HCT116 (cell line): ENCODE measurements around the gene FAM151B. TPM values are rescaled to one million over a fixed set of nuclear protein-coding genes. Genes with fewer than 3 reads are reported as not detected.

ENCODE experiments used
- ATAC-seq: fragments of 200-7000 bp; cut with Tn5 transposase; 2 replicates; pipeline ENCODE4 v1.9.1; 2020; ENCODE audit warnings: mild to moderate bottlenecking, moderate library complexity
- BruUV-seq: library from RNA; stranded (reverse); fragments of 400-500 nt; replicated peaks from 2 replicates; lab custom pipeline; 2021; lab: Mats Ljungman, UMichigan
- CTCF ChIA-PET: fragments of 300-600 bp; sonication (Branson Sonifier 250); formaldehyde crosslinking; loops from one replicate; lab custom pipeline; 2021; ENCODE audit warnings: antibody characterized with exemption; lab: Charles Lee
- POLR2A ChIA-PET: fragments of 300-600, 350-600 bp; sonication (Branson Sonifier 250); formaldehyde crosslinking; loops from one replicate; lab custom pipeline; 2021; ENCODE audit warnings: antibody characterized with exemption; lab: Charles Lee
- RAD21 ChIA-PET, 2 experiments: fragments of 300-600 bp; sonication (Branson Sonifier 250); formaldehyde crosslinking; loops; one replicate each; lab custom pipeline; 2023; ENCODE audit warnings: low total read pairs in 2 of 2; ENCODE audit not compliant: uncharacterized antibody in 2 of 2, unreplicated experiment in 2 of 2, low non-redundant PET in 1 of 2; lab: Charles Lee
- DNase-seq: peaks from one replicate; pipeline ENCODE4 v3.0.0-alpha.2; 2010; ENCODE audit warnings: low read depth, low spot score
- H2AFZ ChIP-seq: fragments of 200-600 bp; shearing (Covaris generic), sonication (generic); 2 replicates; pipeline ENCODE4 v1.6.1; 2017; ENCODE audit warnings: low read depth, mixed run types, mixed read lengths, antibody characterized with exemption, low read length; ENCODE audit not compliant: poor library complexity, severe bottlenecking
- H3K27ac ChIP-seq: 2 replicates; pipeline ENCODE4 v1.5.1; 2012; ENCODE audit warnings: low read depth, low read length
- H3K27me3 ChIP-seq: fragments of 200-600 bp; sonication (generic); 2 replicates; pipeline ENCODE4 v1.6.1; 2016; ENCODE audit warnings: mixed run types, low read length, mixed read lengths; ENCODE audit not compliant: insufficient read depth
- H3K36me3 ChIP-seq, 2 experiments: fragments of 200-500 bp in 1 of 2; fragments of 200-600 bp in 1 of 2; sonication (Bioruptor generic) in 1 of 2; sonication (generic) in 1 of 2; 2 replicates each; pipeline versions ENCODE4 v1.5.1 to v1.6.1; 2014 to 2016; ENCODE audit warnings: low read length in 2 of 2, inconsistent platforms in 1 of 2, mixed read lengths in 1 of 2, mixed run types in 1 of 2; ENCODE audit not compliant: insufficient read depth in 2 of 2, control insufficient read depth in 1 of 2
- H3K4me1 ChIP-seq, 2 experiments: fragments of 200-600 bp in 1 of 2; sonication (generic) in 1 of 2; 2 replicates each; pipeline versions ENCODE4 v1.5.1 to v1.6.1; 2012 to 2017; ENCODE audit warnings: low read length in 2 of 2, inconsistent platforms in 1 of 2, mild to moderate bottlenecking in 1 of 2, mixed read lengths in 1 of 2, mixed run types in 1 of 2, moderate library complexity in 1 of 2; ENCODE audit not compliant: insufficient read depth in 2 of 2, control insufficient read depth in 1 of 2
- H3K4me2 ChIP-seq: fragments of 200-600 bp; sonication (generic); 2 replicates; pipeline ENCODE4 v1.6.1; 2017; ENCODE audit warnings: mixed run types, low read length, mixed read lengths
- H3K4me3 ChIP-seq, 2 experiments: fragments of 200-600 bp in 1 of 2; sonication (generic) in 1 of 2; replicated peaks in 1 of 2; 2 replicates each; pipeline ENCODE4 v1.5.1; 2011 to 2016; ENCODE audit warnings: low read length in 2 of 2, control low read depth in 1 of 2, low read depth in 1 of 2, mild to moderate bottlenecking in 1 of 2, mixed read lengths in 1 of 2, mixed run types in 1 of 2
- H3K79me2 ChIP-seq: fragments of 200-600 bp; sonication (generic); 2 replicates; pipeline ENCODE4 v1.6.1; 2017; ENCODE audit warnings: mild to moderate bottlenecking, mixed run types, low read length, moderate library complexity, mixed read lengths; ENCODE audit not compliant: insufficient read depth
- H3K9ac ChIP-seq: fragments of 200-600 bp; sonication (generic); 2 replicates; pipeline ENCODE4 v1.6.1; 2016; ENCODE audit warnings: low read length, mixed read lengths
- H3K9me2 ChIP-seq: fragments of 200-600 bp; sonication (generic), shearing (Covaris generic); 2 replicates; pipeline ENCODE4 v1.6.1; 2017; ENCODE audit warnings: mixed run types, mild to moderate bottlenecking, moderate library complexity; ENCODE audit not compliant: insufficient read depth
- H3K9me3 ChIP-seq, 2 experiments: fragments of 200-500 bp in 1 of 2; fragments of 200-600 bp in 1 of 2; sonication (Bioruptor generic) in 1 of 2; sonication (generic) in 1 of 2; 2 replicates each; pipeline ENCODE4 v1.6.1; 2014 to 2017; ENCODE audit warnings: low read length in 2 of 2, mixed read lengths in 2 of 2, inconsistent platforms in 1 of 2, low read depth in 1 of 2, mild to moderate bottlenecking in 1 of 2, mixed run types in 1 of 2, moderate library complexity in 1 of 2; ENCODE audit not compliant: control insufficient read depth in 1 of 2, insufficient read depth in 1 of 2
- H4K20me1 ChIP-seq: fragments of 200-600 bp; sonication (generic), shearing (Covaris generic); 2 replicates; pipeline ENCODE4 v1.6.1; 2017; ENCODE audit warnings: mixed run types, mild to moderate bottlenecking, moderate library complexity; ENCODE audit not compliant: insufficient read depth
- ATF3 ChIP-seq: IDR thresholded peaks from 2 replicates; pipeline ENCODE4 v1.6.1; 2012
- CBX3 ChIP-seq: IDR thresholded peaks from 2 replicates; pipeline ENCODE4 v1.6.1; 2012; ENCODE audit warnings: low read depth
- CEBPB ChIP-seq: IDR thresholded peaks from 2 replicates; pipeline ENCODE4 v1.6.1; 2012; ENCODE audit warnings: low read depth
- CTCF ChIP-seq, 3 experiments: fragments of 200-600 bp in 1 of 3; sonication (generic) in 1 of 3; IDR thresholded peaks in 2 of 3; conservative IDR thresholded peaks in 1 of 3; 2 replicates each; pipeline ENCODE4 v1.5.1; 2012 to 2017; ENCODE audit warnings: low read depth in 2 of 3, low read length in 2 of 3, antibody characterized with exemption in 1 of 3, borderline replicate concordance in 1 of 3, control low read depth in 1 of 3, mild to moderate bottlenecking in 1 of 3, mixed read lengths in 1 of 3, mixed run types in 1 of 3, moderate library complexity in 1 of 3; ENCODE audit not compliant: insufficient read depth in 1 of 3
- EGR1 ChIP-seq: IDR thresholded peaks from 2 replicates; pipeline ENCODE4 v1.6.1; 2012; ENCODE audit warnings: low read depth
- ELF1 ChIP-seq: IDR thresholded peaks from 2 replicates; pipeline ENCODE4 v1.6.1; 2012; ENCODE audit warnings: low read depth, borderline replicate concordance
- EZH2 ChIP-seq: fragments of 200-600 bp; sonication (generic); IDR thresholded peaks from 2 replicates; pipeline ENCODE4 v1.6.1; 2017; ENCODE audit warnings: antibody characterized with exemption, mixed run types
- EZH2phosphoT487 ChIP-seq: fragments of 200-600 bp; IDR thresholded peaks from 2 replicates; pipeline ENCODE4 v1.6.1; 2018; ENCODE audit warnings: antibody characterized with exemption, borderline replicate concordance
- JUND ChIP-seq: IDR thresholded peaks from 2 replicates; pipeline ENCODE4 v1.6.1; 2012
- MAX ChIP-seq: IDR thresholded peaks from 2 replicates; pipeline ENCODE4 v1.6.1; 2012
- POLR2AphosphoS5 ChIP-seq: IDR thresholded peaks from 2 replicates; pipeline ENCODE4 v1.6.1; 2011; ENCODE audit warnings: mild to moderate bottlenecking, low read depth, low read length, moderate library complexity
- SIN3A ChIP-seq: IDR thresholded peaks from 2 replicates; pipeline ENCODE4 v1.6.1; 2012; ENCODE audit warnings: low read depth
- SP1 ChIP-seq: IDR thresholded peaks from 2 replicates; pipeline ENCODE4 v1.6.1; 2012; ENCODE audit warnings: low read depth
- SRF ChIP-seq: IDR thresholded peaks from 2 replicates; pipeline ENCODE4 v1.6.1; 2012; ENCODE audit warnings: low read depth
- YY1 ChIP-seq: IDR thresholded peaks from 2 replicates; pipeline ENCODE4 v1.6.1; 2011; ENCODE audit warnings: low read length, low read depth, moderate library complexity, mild to moderate bottlenecking; ENCODE audit not compliant: insufficient replicate concordance; ENCODE audit errors: extremely low read depth
- ZFX ChIP-seq: fragments of 450-650 bp; IDR thresholded peaks from 2 replicates; pipeline ENCODE4 v1.6.1; 2017
- ZNF274 ChIP-seq: fragments of 200-500 bp; sonication (Bioruptor generic); IDR thresholded peaks from 2 replicates; pipeline ENCODE4 v1.6.1; 2014; ENCODE audit warnings: mild to moderate bottlenecking, low read depth, low read length, inconsistent platforms
- intact Hi-C: fragments of 100-400 bp; cut with micrococcal nuclease; formaldehyde crosslinking; loops from 2 replicates; pipeline ENCODE4 v1.10.0; 2022
- total RNA-seq: library from RNA; stranded (reverse); gene quantifications from one replicate; pipeline ENCODE4 v1.2.1, GENCODE V29; 2021; ENCODE audit not compliant: unreplicated experiment
- TF ChIP-seq, protein P1 (sequence below): IDR thresholded peaks from 2 replicates; pipeline ENCODE4 v1.6.1; 2011; ENCODE audit warnings: mild to moderate bottlenecking, low read length, moderate library complexity; ENCODE audit not compliant: insufficient replicate concordance; ENCODE audit errors: extremely low read depth
- TF ChIP-seq, protein P2 (sequence below): IDR thresholded peaks from 2 replicates; pipeline ENCODE4 v1.6.1; 2012; ENCODE audit warnings: low read depth

The FAM151B gene
- total RNA-seq, 1 experiment from 2014 or later = 1.2 TPM

GRCh38 chr5:80439213-80439612 lies 48.7 kb upstream of the FAM151B start:
- H4K20me1 ChIP-seq = no peaks in the 10 kb centered on the region
- no peak overlapping the region for H3K4me3 ChIP-seq
- H3K27ac ChIP-seq = no peak overlapping the region
- H3K9ac ChIP-seq = no peak overlapping the region
- ATAC-seq = no peak
- ChIA-PET RAD21 (no interaction called here), CTCF (no interaction called here), POLR2A (no interaction called here)
- H2AFZ ChIP-seq = no peak overlapping the region
- DNase-seq = no peak
- H3K4me1 ChIP-seq = no peaks in the 10 kb centered on the region
- intact Hi-C loops = no loop called here
- no peak overlapping the region for H3K4me2 ChIP-seq
- H3K9me3 ChIP-seq = no peaks in the 10 kb centered on the region
- no TSS peak for BruUV-seq
- H3K9me2 ChIP-seq = no peaks in the 10 kb centered on the region
- H3K27me3 ChIP-seq = no peaks in the 10 kb centered on the region
- 0 out of 2 replicates have a peak, but pooled peaks cover 7% of the 10 kb centered on the region for H3K79me2 ChIP-seq
- TF ChIP-seq SP1 (no peak), SIN3A (no peak), CTCF (IDR thresholded peaks at IDR 0.05 in 2 of 3, conservative IDR thresholded peaks at IDR 0.05 in 1 of 3; ENCODE audit: borderline replicate concordance in 1 of 3, insufficient read depth in 1 of 3, low read depth in 2 of 3, low read length in 2 of 3) (no peak), ELF1 (no peak), CEBPB (no peak), ZFX (no peak), CBX3 (no peak), ZNF274 (no peak), YY1 (no peak), MAX (no peak), EZH2 (no peak), EGR1 (no peak), EZH2phosphoT487 (no peak), POLR2AphosphoS5 (no peak), JUND (no peak), ATF3 (no peak), SRF (no peak)
- TF ChIP-seq, protein P1, sequence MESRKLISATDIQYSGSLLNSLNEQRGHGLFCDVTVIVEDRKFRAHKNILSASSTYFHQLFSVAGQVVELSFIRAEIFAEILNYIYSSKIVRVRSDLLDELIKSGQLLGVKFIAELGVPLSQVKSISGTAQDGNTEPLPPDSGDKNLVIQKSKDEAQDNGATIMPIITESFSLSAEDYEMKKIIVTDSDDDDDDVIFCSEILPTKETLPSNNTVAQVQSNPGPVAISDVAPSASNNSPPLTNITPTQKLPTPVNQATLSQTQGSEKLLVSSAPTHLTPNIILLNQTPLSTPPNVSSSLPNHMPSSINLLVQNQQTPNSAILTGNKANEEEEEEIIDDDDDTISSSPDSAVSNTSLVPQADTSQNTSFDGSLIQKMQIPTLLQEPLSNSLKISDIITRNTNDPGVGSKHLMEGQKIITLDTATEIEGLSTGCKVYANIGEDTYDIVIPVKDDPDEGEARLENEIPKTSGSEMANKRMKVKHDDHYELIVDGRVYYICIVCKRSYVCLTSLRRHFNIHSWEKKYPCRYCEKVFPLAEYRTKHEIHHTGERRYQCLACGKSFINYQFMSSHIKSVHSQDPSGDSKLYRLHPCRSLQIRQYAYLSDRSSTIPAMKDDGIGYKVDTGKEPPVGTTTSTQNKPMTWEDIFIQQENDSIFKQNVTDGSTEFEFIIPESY = no peak
- TF ChIP-seq, protein P2, sequence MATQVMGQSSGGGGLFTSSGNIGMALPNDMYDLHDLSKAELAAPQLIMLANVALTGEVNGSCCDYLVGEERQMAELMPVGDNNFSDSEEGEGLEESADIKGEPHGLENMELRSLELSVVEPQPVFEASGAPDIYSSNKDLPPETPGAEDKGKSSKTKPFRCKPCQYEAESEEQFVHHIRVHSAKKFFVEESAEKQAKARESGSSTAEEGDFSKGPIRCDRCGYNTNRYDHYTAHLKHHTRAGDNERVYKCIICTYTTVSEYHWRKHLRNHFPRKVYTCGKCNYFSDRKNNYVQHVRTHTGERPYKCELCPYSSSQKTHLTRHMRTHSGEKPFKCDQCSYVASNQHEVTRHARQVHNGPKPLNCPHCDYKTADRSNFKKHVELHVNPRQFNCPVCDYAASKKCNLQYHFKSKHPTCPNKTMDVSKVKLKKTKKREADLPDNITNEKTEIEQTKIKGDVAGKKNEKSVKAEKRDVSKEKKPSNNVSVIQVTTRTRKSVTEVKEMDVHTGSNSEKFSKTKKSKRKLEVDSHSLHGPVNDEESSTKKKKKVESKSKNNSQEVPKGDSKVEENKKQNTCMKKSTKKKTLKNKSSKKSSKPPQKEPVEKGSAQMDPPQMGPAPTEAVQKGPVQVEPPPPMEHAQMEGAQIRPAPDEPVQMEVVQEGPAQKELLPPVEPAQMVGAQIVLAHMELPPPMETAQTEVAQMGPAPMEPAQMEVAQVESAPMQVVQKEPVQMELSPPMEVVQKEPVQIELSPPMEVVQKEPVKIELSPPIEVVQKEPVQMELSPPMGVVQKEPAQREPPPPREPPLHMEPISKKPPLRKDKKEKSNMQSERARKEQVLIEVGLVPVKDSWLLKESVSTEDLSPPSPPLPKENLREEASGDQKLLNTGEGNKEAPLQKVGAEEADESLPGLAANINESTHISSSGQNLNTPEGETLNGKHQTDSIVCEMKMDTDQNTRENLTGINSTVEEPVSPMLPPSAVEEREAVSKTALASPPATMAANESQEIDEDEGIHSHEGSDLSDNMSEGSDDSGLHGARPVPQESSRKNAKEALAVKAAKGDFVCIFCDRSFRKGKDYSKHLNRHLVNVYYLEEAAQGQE = no peak
- 0 out of 4 replicates have a peak, but pooled peaks cover 2 to 11% of the 10 kb centered on the region in 2 experiments for H3K36me3 ChIP-seq
